ENCODE data around the gene FHL2. TPM values are rescaled to one million over a fixed set of nuclear protein-coding genes. Genes with fewer than 3 reads are reported as not detected.

The FHL2 gene
- total and polyA plus RNA-seq, 4 experiments from 2014 or later: 0.23 to 0.87 (median 0.33) TPM; not detected in 1

GRCh38 chr2:105376789-105377240, 22.0 kb downstream of the FHL2 start:
- intact Hi-C loops (cut with micrococcal nuclease): no loop called here
- H3K9me3 Mint-ChIP-seq: no peaks in the 10 kb centered on the region
- Histone ChIP-seq H3K27me3 (ENCODE audit: insufficient read depth, low read length) (no peaks in the 10 kb centered on the region), H3K36me3 (ENCODE audit: insufficient read depth, low read length) (no peaks in the 10 kb centered on the region), H3K4me1 (ENCODE audit: insufficient read depth, low read length) (peaks cover 18% of the 10 kb centered on the region), H3K27ac (ENCODE audit: low read depth, low read length) (no peak overlapping the region), H3K4me3 (ENCODE audit: low read length in 2 of 2) (no peak overlapping the region), H3K9me3 (ENCODE audit: control insufficient read depth in 1 of 2, low read length in 2 of 2) (no peaks in the 10 kb centered on the region)
- ChIA-PET CTCF (ENCODE audit: partially characterized antibody) (no interaction called here), POLR2A (ENCODE audit: partially characterized antibody) (no interaction called here)
- peaks cover 8 to 20% (median 16%) of the 10 kb centered on the region in 4 donors for H3K4me1 Mint-ChIP-seq
- no peak overlapping the region for H3K4me3 Mint-ChIP-seq
- DNase-seq: no peak
- H3K36me3 Mint-ChIP-seq: no peaks in the 10 kb centered on the region
- H3K27me3 Mint-ChIP-seq: no peaks in the 10 kb centered on the region
- H3K27ac Mint-ChIP-seq: no peak overlapping the region

GRCh38 chr2:105376010-105376409, 22.8 kb downstream of the FHL2 start:
- peaks cover 8 to 20% (median 17%) of the 10 kb centered on the region in 4 donors for H3K4me1 Mint-ChIP-seq
- intact Hi-C loops (cut with micrococcal nuclease): no loop called here
- H3K27ac Mint-ChIP-seq: no peak overlapping the region
- peaks cover 18% of the 10 kb centered on the region for H3K4me1 ChIP-seq (ENCODE audit: insufficient read depth, low read length)
- CTCF ChIA-PET (ENCODE audit: partially characterized antibody): interaction anchor here (1.3 to 6.2 kb wide), 2 partner anchors 9 to 144 kb away, joined by 4 to 57 read pairs; no protein-coding TSS in a partner anchor
- H3K27me3 ChIP-seq (ENCODE audit: insufficient read depth, low read length): no peaks in the 10 kb centered on the region
- no peaks in the 10 kb centered on the region for H3K9me3 ChIP-seq (ENCODE audit: control insufficient read depth in 1 of 2, low read length in 2 of 2)
- H3K36me3 Mint-ChIP-seq: no peaks in the 10 kb centered on the region
- H3K27ac ChIP-seq (ENCODE audit: low read depth, low read length): no peak overlapping the region
- H3K36me3 ChIP-seq (ENCODE audit: insufficient read depth, low read length): no peaks in the 10 kb centered on the region
- POLR2A ChIA-PET (ENCODE audit: partially characterized antibody): no interaction called here
- no peak for DNase-seq
- H3K9me3 Mint-ChIP-seq: no peaks in the 10 kb centered on the region
- no peak overlapping the region for H3K4me3 Mint-ChIP-seq
- no peaks in the 10 kb centered on the region for H3K27me3 Mint-ChIP-seq
- no peak overlapping the region for H3K4me3 ChIP-seq (ENCODE audit: low read length in 2 of 2)

GRCh38 chr2:105375001-105375561, 23.8 kb downstream of the FHL2 start:
- Histone ChIP-seq H3K4me1 (ENCODE audit: insufficient read depth, low read length) (peaks cover 20% of the 10 kb centered on the region), H3K9me3 (ENCODE audit: control insufficient read depth in 1 of 2, low read length in 2 of 2) (no peaks in the 10 kb centered on the region), H3K36me3 (ENCODE audit: insufficient read depth, low read length) (no peaks in the 10 kb centered on the region), H3K27ac (ENCODE audit: low read depth, low read length) (no peak overlapping the region), H3K27me3 (ENCODE audit: insufficient read depth, low read length) (no peaks in the 10 kb centered on the region), H3K4me3 (ENCODE audit: low read length in 2 of 2) (no peak overlapping the region)
- no peak for DNase-seq
- H3K4me1 Mint-ChIP-seq: peaks cover 9 to 21% (median 19%) of the 10 kb centered on the region in 4 donors
- H3K36me3 Mint-ChIP-seq: no peaks in the 10 kb centered on the region
- peak overlapping the region in 3 of 7 donors; percentile 35 to 38 (median 37) for H3K27ac Mint-ChIP-seq
- intact Hi-C loops (cut with micrococcal nuclease): no loop called here
- no peaks in the 10 kb centered on the region for H3K27me3 Mint-ChIP-seq
- POLR2A ChIA-PET (ENCODE audit: partially characterized antibody): no interaction called here
- no peaks in the 10 kb centered on the region for H3K9me3 Mint-ChIP-seq
- no peak overlapping the region for H3K4me3 Mint-ChIP-seq
- CTCF ChIA-PET (ENCODE audit: partially characterized antibody): interaction anchor here (1.3 to 6.2 kb wide), 2 partner anchors 8 to 144 kb away, joined by 4 to 57 read pairs; no protein-coding TSS in a partner anchor

GRCh38 chr2:105373895-105374401, 24.9 kb downstream of the FHL2 start:
- ChIA-PET POLR2A (ENCODE audit: partially characterized antibody) (no interaction called here), CTCF (ENCODE audit: partially characterized antibody) (interaction anchor here (6.2 kb wide), 1 partner anchor 146 kb away, joined by 57 read pairs; no protein-coding TSS in a partner anchor)
- intact Hi-C loops (cut with micrococcal nuclease): no loop called here
- peak overlapping the region; percentile 69 to 89 (median 79) for H3K4me3 Mint-ChIP-seq
- H3K27ac Mint-ChIP-seq: peak overlapping the region; percentile 35 to 95 (median 83)
- H3K9me3 ChIP-seq (ENCODE audit: control insufficient read depth in 1 of 2, low read length in 2 of 2): no peaks in the 10 kb centered on the region
- H3K9me3 Mint-ChIP-seq: no peaks in the 10 kb centered on the region
- peaks cover 27% of the 10 kb centered on the region for H3K4me1 ChIP-seq (ENCODE audit: insufficient read depth, low read length)
- no peak overlapping the region for H3K27ac ChIP-seq (ENCODE audit: low read depth, low read length)
- H3K36me3 ChIP-seq (ENCODE audit: insufficient read depth, low read length): no peaks in the 10 kb centered on the region
- peak; percentile 22 to 52 (median 38) for DNase-seq
- H3K27me3 Mint-ChIP-seq: no peaks in the 10 kb centered on the region
- H3K4me1 Mint-ChIP-seq: peaks cover 14 to 27% (median 25%) of the 10 kb centered on the region in 4 donors
- H3K27me3 ChIP-seq (ENCODE audit: insufficient read depth, low read length): no peaks in the 10 kb centered on the region
- H3K36me3 Mint-ChIP-seq: no peaks in the 10 kb centered on the region
- H3K4me3 ChIP-seq (ENCODE audit: low read length in 2 of 2): no peak overlapping the region

GRCh38 chr2:105373344-105373781, 25.5 kb downstream of the FHL2 start:
- intact Hi-C loops (cut with micrococcal nuclease): no loop called here
- no peak overlapping the region for H3K27ac ChIP-seq (ENCODE audit: low read depth, low read length)

GRCh38 chr2:105371810-105372209, 27.0 kb downstream of the FHL2 start:
- peaks cover 15 to 27% (median 25%) of the 10 kb centered on the region in 4 donors for H3K4me1 Mint-ChIP-seq
- Histone ChIP-seq H3K4me3 (ENCODE audit: low read length in 2 of 2) (no peak overlapping the region), H3K4me1 (ENCODE audit: insufficient read depth, low read length) (peaks cover 27% of the 10 kb centered on the region), H3K27ac (ENCODE audit: low read depth, low read length) (no peak overlapping the region), H3K27me3 (ENCODE audit: insufficient read depth, low read length) (no peaks in the 10 kb centered on the region), H3K36me3 (ENCODE audit: insufficient read depth, low read length) (no peaks in the 10 kb centered on the region), H3K9me3 (ENCODE audit: control insufficient read depth in 1 of 2, low read length in 2 of 2) (no peaks in the 10 kb centered on the region)
- H3K36me3 Mint-ChIP-seq: no peaks in the 10 kb centered on the region
- intact Hi-C loops (cut with micrococcal nuclease): no loop called here
- ChIA-PET POLR2A (ENCODE audit: partially characterized antibody) (no interaction called here), CTCF (ENCODE audit: partially characterized antibody) (interaction anchor here (6.2 kb wide), 1 partner anchor 148 kb away, joined by 57 read pairs; no protein-coding TSS in a partner anchor)
- H3K27me3 Mint-ChIP-seq: no peaks in the 10 kb centered on the region
- no peak for DNase-seq
- H3K27ac Mint-ChIP-seq: peak overlapping the region in 1 of 7 donors; percentile 21
- no peaks in the 10 kb centered on the region for H3K9me3 Mint-ChIP-seq
- no peak overlapping the region for H3K4me3 Mint-ChIP-seq

More at GRCh38 chr2:105373344-105373781, 25.5 kb downstream of the FHL2 start:
- peaks cover 15 to 27% (median 25%) of the 10 kb centered on the region in 4 donors for H3K4me1 Mint-ChIP-seq
- Histone ChIP-seq H3K4me3 (ENCODE audit: low read length in 2 of 2) (no peak overlapping the region), H3K27me3 (ENCODE audit: insufficient read depth, low read length) (no peaks in the 10 kb centered on the region), H3K36me3 (ENCODE audit: insufficient read depth, low read length) (no peaks in the 10 kb centered on the region), H3K9me3 (ENCODE audit: control insufficient read depth in 1 of 2, low read length in 2 of 2) (no peaks in the 10 kb centered on the region), H3K4me1 (ENCODE audit: insufficient read depth, low read length) (peaks cover 27% of the 10 kb centered on the region)
- no peaks in the 10 kb centered on the region for H3K9me3 Mint-ChIP-seq
- H3K36me3 Mint-ChIP-seq: no peaks in the 10 kb centered on the region
- H3K27me3 Mint-ChIP-seq: no peaks in the 10 kb centered on the region
- DNase-seq: no peak
- peak overlapping the region in 5 of 7 donors; percentile 43 to 84 (median 67) for H3K27ac Mint-ChIP-seq
- POLR2A ChIA-PET (ENCODE audit: partially characterized antibody): no interaction called here
- CTCF ChIA-PET (ENCODE audit: partially characterized antibody): interaction anchor here (6.2 kb wide), 1 partner anchor 146 kb away, joined by 57 read pairs; no protein-coding TSS in a partner anchor
- peak overlapping the region in 2 of 8 donors; percentile 79 for H3K4me3 Mint-ChIP-seq

- no peaks in the 10 kb centered on the region for H3K27me3 Mint-ChIP-seq
- ChIA-PET POLR2A (ENCODE audit: partially characterized antibody) (no interaction called here), CTCF (ENCODE audit: partially characterized antibody) (interaction anchor here (1.3 to 6.2 kb wide), 3 partner anchors 30 to 173 kb away, joined by 3 to 57 read pairs (median 5); no protein-coding TSS in a partner anchor)
- Histone ChIP-seq H3K36me3 (ENCODE audit: insufficient read depth, low read length) (no peaks in the 10 kb centered on the region), H3K9me3 (ENCODE audit: control insufficient read depth in 1 of 2, low read length in 2 of 2) (no peaks in the 10 kb centered on the region), H3K27me3 (ENCODE audit: insufficient read depth, low read length) (no peaks in the 10 kb centered on the region), H3K4me1 (ENCODE audit: insufficient read depth, low read length) (peaks cover 27% of the 10 kb centered on the region), H3K27ac (ENCODE audit: low read depth, low read length) (no peak overlapping the region), H3K4me3 (ENCODE audit: low read length in 2 of 2) (no peak overlapping the region)
- no peaks in the 10 kb centered on the region for H3K9me3 Mint-ChIP-seq
- DNase-seq: no peak
- peaks cover 15 to 27% (median 25%) of the 10 kb centered on the region in 4 donors for H3K4me1 Mint-ChIP-seq
- H3K27ac Mint-ChIP-seq: no peak overlapping the region
- intact Hi-C loops (cut with micrococcal nuclease): no loop called here
- no peaks in the 10 kb centered on the region for H3K36me3 Mint-ChIP-seq
- H3K4me3 Mint-ChIP-seq: no peak overlapping the region
These were observed 27.7 kb downstream of the FHL2 start for GRCh38 chr2:105371156-105371555.
